ENCODE data around the gene RAB6C.
"Not testable (repeated sequence)": the region's sequence is repeated elsewhere in the genome, so short reads cannot be mapped to it uniquely, and the experiment has no call there.

The RAB6C gene

GRCh38 chr2:129979629-129980155 is at the start of gene RAB6C:
TSS of gene RAB6C (plus strand) at chr2:129979666. CDS start at chr2:129980116, 450 bp downstream.
- not testable (repeated sequence) for H3K9me3 Mint-ChIP-seq; H3K36me3 Mint-ChIP-seq (ENCODE audit: low read depth); H3K4me1 Mint-ChIP-seq (ENCODE audit: low read depth); DNase-seq; H3K27ac Mint-ChIP-seq
- peaks cover 69% of the 10 kb centered on the region for H3K27me3 Mint-ChIP-seq
- H3K4me3 Mint-ChIP-seq, result peak within 1 kb of the TSS; percentile 53

- H3K9me3 Mint-ChIP-seq, result no peaks in the 10 kb centered on the region
- no peaks in the 10 kb centered on the region for H3K36me3 Mint-ChIP-seq (ENCODE audit: low read depth)
- DNase-seq, result no peak
- no peaks in the 10 kb centered on the region for H3K4me1 Mint-ChIP-seq (ENCODE audit: low read depth)
- no peak overlapping the region for H3K4me3 Mint-ChIP-seq
- H3K27me3 Mint-ChIP-seq, result peaks cover 36% of the 10 kb centered on the region
- H3K27ac Mint-ChIP-seq, result no peak overlapping the region
Measured at GRCh38 chr2:129930451-129930850, 49.0 kb upstream of the RAB6C start.

- H3K36me3 Mint-ChIP-seq (ENCODE audit: low read depth); DNase-seq; H3K4me1 Mint-ChIP-seq (ENCODE audit: low read depth); H3K4me3 Mint-ChIP-seq; H3K9me3 Mint-ChIP-seq; H3K27ac Mint-ChIP-seq: not testable (repeated sequence)
- H3K27me3 Mint-ChIP-seq, result peaks cover 39% of the 10 kb centered on the region
Measured at GRCh38 chr2:129933387-129933786, 46.1 kb upstream of the RAB6C start.

GRCh38 chr2:129934044-129934822 is 45.2 kb upstream of the RAB6C start:
- Mint-ChIP-seq H3K27me3 (peaks cover 42% of the 10 kb centered on the region), H3K27ac (no peak overlapping the region), H3K9me3 (no peaks in the 10 kb centered on the region), H3K4me3 (no peak overlapping the region), H3K36me3 (ENCODE audit: low read depth) (no peaks in the 10 kb centered on the region), H3K4me1 (ENCODE audit: low read depth) (no peaks in the 10 kb centered on the region)
- no peak for DNase-seq

- no peak overlapping the region for H3K27ac Mint-ChIP-seq
- H3K27me3 Mint-ChIP-seq, result peaks cover 42% of the 10 kb centered on the region
- no peaks in the 10 kb centered on the region for H3K36me3 Mint-ChIP-seq (ENCODE audit: low read depth)
- H3K4me3 Mint-ChIP-seq, result no peak overlapping the region
- no peak for DNase-seq
- no peaks in the 10 kb centered on the region for H3K9me3 Mint-ChIP-seq
- H3K4me1 Mint-ChIP-seq (ENCODE audit: low read depth), result no peaks in the 10 kb centered on the region
Measured at GRCh38 chr2:129935118-129935517, 44.3 kb upstream of the RAB6C start.

GRCh38 chr2:129936334-129936934 is 43.0 kb upstream of the RAB6C start:
- H3K27ac Mint-ChIP-seq, result no peak overlapping the region
- DNase-seq, result peak; percentile 60
- H3K27me3 Mint-ChIP-seq, result peaks cover 42% of the 10 kb centered on the region
- no peak overlapping the region for H3K4me3 Mint-ChIP-seq
- no peaks in the 10 kb centered on the region for H3K9me3 Mint-ChIP-seq
- no peaks in the 10 kb centered on the region for H3K4me1 Mint-ChIP-seq (ENCODE audit: low read depth)
- H3K36me3 Mint-ChIP-seq (ENCODE audit: low read depth), result no peaks in the 10 kb centered on the region

- H3K36me3 Mint-ChIP-seq (ENCODE audit: low read depth); H3K4me1 Mint-ChIP-seq (ENCODE audit: low read depth); H3K4me3 Mint-ChIP-seq; H3K9me3 Mint-ChIP-seq; H3K27ac Mint-ChIP-seq; DNase-seq: not testable (repeated sequence)
- H3K27me3 Mint-ChIP-seq, result peaks cover 27% of the 10 kb centered on the region
Measured at GRCh38 chr2:129938850-129939471, 40.5 kb upstream of the RAB6C start.

- H3K27ac Mint-ChIP-seq; H3K9me3 Mint-ChIP-seq; H3K4me3 Mint-ChIP-seq; H3K36me3 Mint-ChIP-seq (ENCODE audit: low read depth); H3K4me1 Mint-ChIP-seq (ENCODE audit: low read depth); DNase-seq: not testable (repeated sequence)
- peaks cover 17% of the 10 kb centered on the region for H3K27me3 Mint-ChIP-seq
Measured at GRCh38 chr2:129943456-129943855, 36.0 kb upstream of the RAB6C start.

- H3K27ac Mint-ChIP-seq, result no peak overlapping the region
- DNase-seq, result no peak
- H3K9me3 Mint-ChIP-seq, result no peaks in the 10 kb centered on the region
- no peak overlapping the region for H3K4me3 Mint-ChIP-seq
- H3K4me1 Mint-ChIP-seq (ENCODE audit: low read depth), result no peaks in the 10 kb centered on the region
- no peaks in the 10 kb centered on the region for H3K36me3 Mint-ChIP-seq (ENCODE audit: low read depth)
- peaks cover 15% of the 10 kb centered on the region for H3K27me3 Mint-ChIP-seq
Measured at GRCh38 chr2:129945557-129945956, 33.9 kb upstream of the RAB6C start.

- not testable (repeated sequence) for H3K36me3 Mint-ChIP-seq (ENCODE audit: low read depth); H3K9me3 Mint-ChIP-seq; H3K4me1 Mint-ChIP-seq (ENCODE audit: low read depth); H3K4me3 Mint-ChIP-seq; DNase-seq; H3K27ac Mint-ChIP-seq
- peaks cover 15% of the 10 kb centered on the region for H3K27me3 Mint-ChIP-seq
Measured at GRCh38 chr2:129947712-129948111, 31.8 kb upstream of the RAB6C start.

GRCh38 chr2:129956171-129956570 is 23.3 kb upstream of the RAB6C start:
- not testable (repeated sequence) for H3K4me1 Mint-ChIP-seq (ENCODE audit: low read depth); H3K27me3 Mint-ChIP-seq; H3K4me3 Mint-ChIP-seq; H3K9me3 Mint-ChIP-seq; DNase-seq; H3K36me3 Mint-ChIP-seq (ENCODE audit: low read depth); H3K27ac Mint-ChIP-seq

GRCh38 chr2:129957891-129958290 is 21.6 kb upstream of the RAB6C start:
- Mint-ChIP-seq H3K27ac (no peak overlapping the region), H3K36me3 (ENCODE audit: low read depth) (no peaks in the 10 kb centered on the region), H3K9me3 (no peaks in the 10 kb centered on the region), H3K27me3 (peaks cover 18% of the 10 kb centered on the region), H3K4me3 (no peak overlapping the region), H3K4me1 (ENCODE audit: low read depth) (no peaks in the 10 kb centered on the region)
- DNase-seq, result no peak

GRCh38 chr2:129958736-129959135 is 20.7 kb upstream of the RAB6C start:
- not testable (repeated sequence) for H3K9me3 Mint-ChIP-seq; H3K27ac Mint-ChIP-seq; H3K36me3 Mint-ChIP-seq (ENCODE audit: low read depth); DNase-seq; H3K4me1 Mint-ChIP-seq (ENCODE audit: low read depth); H3K4me3 Mint-ChIP-seq
- peaks cover 18% of the 10 kb centered on the region for H3K27me3 Mint-ChIP-seq

GRCh38 chr2:129968605-129969004 is 10.9 kb upstream of the RAB6C start:
- not testable (repeated sequence) for H3K36me3 Mint-ChIP-seq (ENCODE audit: low read depth); H3K27ac Mint-ChIP-seq; DNase-seq; H3K9me3 Mint-ChIP-seq; H3K4me3 Mint-ChIP-seq; H3K4me1 Mint-ChIP-seq (ENCODE audit: low read depth)
- peaks cover 33% of the 10 kb centered on the region for H3K27me3 Mint-ChIP-seq
